Activated T-helper 9 cell treated with anti-CD3 and anti-CD28 coated beads, Interleukin-2, amount 50 U/mL, for 16 hours (primary cell): ENCODE measurements around the gene MAGI2.

ENCODE experiments used
- DNase-seq: peaks from one replicate; pipeline ENCODE4 v3.0.0-alpha.2; 2020; ENCODE audit warnings: low read depth

The MAGI2 gene

GRCh38 chr7:79301419-79301818, 152.0 kb downstream of the MAGI2 start:
- no peak for DNase-seq

GRCh38 chr7:79300573-79300972, 152.9 kb downstream of the MAGI2 start:
- no peak for DNase-seq

GRCh38 chr7:79298145-79298760, 155.2 kb downstream of the MAGI2 start:
- no peak for DNase-seq

DNA sequence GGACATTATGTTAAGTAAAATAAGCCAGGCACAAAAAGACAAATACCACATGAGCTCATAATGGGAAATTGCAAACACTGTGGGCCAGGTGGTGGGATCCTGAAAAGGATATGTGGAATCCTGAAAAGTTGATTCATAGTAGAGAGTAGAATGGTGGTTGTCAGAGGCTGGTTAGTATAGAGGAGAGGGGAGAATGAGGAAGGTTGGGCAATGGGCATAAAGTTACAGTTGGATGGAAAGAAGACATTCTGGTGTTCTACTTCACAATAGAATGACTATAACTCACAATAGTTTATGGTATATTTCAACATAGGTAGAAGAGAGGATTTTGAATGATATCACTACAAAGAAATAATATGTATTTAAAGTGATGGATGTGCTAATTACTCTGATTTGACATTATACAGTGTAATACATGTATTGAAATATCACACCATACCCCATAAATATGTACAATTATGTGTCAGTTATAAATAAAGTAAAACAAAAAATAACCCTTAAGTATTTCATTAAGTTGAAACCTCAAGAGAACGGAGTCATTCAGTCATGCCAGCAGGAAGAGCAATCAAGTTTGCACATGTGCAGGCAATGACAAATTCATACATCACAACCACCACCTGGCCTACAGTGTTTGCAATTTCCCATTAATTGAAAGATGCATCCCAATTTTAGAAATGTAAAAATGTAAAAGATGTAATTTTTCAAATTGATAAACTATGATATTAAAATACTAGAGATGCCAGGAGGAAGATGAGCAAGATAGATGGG, 156.7 kb downstream of the MAGI2 start:
- no peak for DNase-seq

DNA sequence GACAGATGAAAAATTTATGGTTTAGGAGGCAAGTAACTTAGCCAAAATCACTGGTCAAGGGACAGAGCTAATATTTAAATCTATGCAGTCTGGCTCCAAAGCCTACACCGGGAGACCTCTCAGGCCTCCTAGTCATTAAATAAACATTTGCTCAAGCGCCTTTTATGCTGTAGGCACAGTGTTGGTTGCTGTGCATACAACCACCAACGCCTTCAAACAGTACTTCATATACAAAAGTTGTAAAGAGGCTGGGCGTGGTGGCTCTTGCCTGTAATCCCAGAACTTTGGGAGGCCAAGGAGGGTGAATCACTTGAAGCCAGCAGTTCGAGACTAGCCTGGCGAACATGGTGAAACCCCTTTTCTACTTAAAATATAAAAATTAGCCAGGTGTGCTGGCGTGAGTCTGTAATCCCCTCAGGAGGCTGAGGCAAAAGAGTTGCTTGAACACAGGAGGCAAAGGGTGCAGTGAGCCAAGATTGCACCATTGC, 159.8 kb downstream of the MAGI2 start:
- DNase-seq: no peak

- DNase-seq: no peak
Measured at GRCh38 chr7:79292834-79293233, 160.6 kb downstream of the MAGI2 start.

DNA sequence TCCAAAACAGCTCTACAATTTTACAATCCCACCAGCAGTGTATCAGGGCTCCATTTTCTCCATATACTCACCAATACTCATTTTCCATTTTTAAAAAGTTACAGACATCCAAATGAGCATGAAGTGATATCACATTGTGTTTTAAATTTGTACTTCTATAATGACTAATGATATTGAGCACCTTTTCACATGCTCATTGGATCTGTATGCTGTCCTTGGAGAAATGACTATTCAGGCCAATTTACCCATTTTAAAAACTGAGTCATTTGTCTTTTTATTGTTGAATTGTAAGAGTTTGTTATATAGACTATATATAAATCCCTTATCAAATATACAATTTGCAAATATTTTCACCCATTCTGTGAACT, 162.0 kb downstream of the MAGI2 start:
- DNase-seq: no peak

- DNase-seq: no peak
Measured at GRCh38 chr7:79290841-79291497, 162.5 kb downstream of the MAGI2 start.

DNA sequence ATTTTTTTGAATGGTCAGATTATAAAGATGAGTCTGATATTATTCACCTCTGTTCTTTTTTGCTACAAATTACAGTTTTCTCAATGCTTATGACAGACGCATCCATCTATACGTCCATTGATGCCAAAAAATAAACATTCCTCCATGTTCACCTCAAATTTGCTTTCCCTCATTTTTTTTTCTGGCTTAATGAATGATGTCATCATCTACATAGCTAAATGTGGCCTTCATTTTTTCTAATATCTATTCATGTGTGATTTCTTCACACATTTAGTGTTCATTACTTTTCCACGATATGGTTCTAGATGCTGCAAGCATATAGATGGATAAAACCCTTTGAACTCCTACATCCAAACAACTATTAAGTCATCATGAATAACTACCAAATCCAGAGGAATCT, 163.1 kb downstream of the MAGI2 start:
- no peak for DNase-seq

DNA sequence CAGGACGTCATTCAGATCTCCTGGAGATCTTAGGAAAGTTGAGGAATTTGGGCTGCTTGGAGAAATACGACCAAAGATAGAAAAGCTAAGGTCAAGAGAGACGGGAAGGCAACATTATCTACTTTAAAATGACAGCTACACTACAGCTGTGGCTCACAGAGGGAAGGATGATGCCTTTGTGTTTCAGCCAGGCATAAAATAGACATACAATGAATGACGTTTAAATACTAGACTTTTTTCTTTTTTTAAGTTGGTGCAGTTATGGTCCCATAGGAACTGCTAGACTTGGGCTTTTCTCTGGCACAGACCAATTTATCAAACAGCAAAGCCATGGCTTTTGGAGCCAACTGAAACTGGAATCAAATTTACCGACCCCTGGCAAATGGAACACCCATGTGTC, 164.8 kb downstream of the MAGI2 start:
- DNase-seq: no peak

DNA sequence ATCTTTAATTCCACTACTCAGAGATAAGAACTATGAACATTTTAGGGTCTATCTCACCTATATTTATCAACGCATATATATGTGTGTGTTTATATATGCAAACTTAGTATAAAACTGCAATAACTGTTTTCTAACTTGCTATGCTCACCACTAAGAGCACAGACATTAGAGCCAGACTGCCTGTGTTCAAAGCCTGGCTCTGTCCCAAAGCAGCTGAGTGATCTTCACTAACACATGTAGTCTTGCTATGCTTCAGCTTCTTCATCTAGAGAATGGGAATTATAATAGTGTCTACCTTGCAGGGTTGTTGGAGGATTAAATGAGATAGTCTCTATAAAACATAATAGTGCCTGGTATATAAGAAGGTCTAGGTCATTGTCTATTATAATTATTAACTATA, 165.5 kb downstream of the MAGI2 start:
- no peak for DNase-seq

GRCh38 chr7:79286181-79286580, 167.3 kb downstream of the MAGI2 start:
- DNase-seq: no peak

- DNase-seq: no peak
Measured at GRCh38 chr7:79285756-79286155, 167.7 kb downstream of the MAGI2 start.

- no peak for DNase-seq
Measured at GRCh38 chr7:79284211-79284610, 169.3 kb downstream of the MAGI2 start.

DNA sequence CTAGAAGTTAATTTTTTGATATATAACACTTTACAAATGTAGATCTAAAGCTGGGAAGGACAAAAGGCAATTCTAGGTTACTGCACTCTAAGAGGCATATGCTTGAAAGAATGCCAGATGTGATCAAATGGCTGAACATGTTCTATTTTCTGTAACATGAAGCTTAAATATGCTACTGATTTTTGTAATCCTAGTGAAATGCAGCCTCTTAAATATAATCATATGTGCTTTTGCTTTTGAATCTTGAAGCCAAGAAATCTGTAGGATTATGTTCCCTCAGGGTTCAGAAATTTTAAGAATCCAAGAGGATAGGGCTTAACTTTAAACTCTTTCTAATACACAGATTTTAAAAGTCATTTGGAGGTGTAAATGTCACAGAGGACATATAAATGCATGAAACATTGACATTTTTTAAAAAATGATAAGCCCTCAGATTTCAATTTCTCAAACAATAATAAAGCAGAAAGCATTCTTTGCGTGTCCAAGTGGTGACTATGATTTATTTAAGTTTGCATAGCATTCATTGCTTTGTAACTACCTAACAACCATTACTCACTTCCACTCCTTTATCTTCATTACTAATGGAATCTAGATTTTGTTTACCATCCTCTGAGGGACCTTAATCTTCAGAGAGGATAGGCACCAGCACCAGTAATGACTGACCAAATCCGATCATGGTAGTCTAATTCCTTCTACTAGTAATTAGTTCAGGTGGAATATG, 170.4 kb downstream of the MAGI2 start:
- no peak for DNase-seq

DNA sequence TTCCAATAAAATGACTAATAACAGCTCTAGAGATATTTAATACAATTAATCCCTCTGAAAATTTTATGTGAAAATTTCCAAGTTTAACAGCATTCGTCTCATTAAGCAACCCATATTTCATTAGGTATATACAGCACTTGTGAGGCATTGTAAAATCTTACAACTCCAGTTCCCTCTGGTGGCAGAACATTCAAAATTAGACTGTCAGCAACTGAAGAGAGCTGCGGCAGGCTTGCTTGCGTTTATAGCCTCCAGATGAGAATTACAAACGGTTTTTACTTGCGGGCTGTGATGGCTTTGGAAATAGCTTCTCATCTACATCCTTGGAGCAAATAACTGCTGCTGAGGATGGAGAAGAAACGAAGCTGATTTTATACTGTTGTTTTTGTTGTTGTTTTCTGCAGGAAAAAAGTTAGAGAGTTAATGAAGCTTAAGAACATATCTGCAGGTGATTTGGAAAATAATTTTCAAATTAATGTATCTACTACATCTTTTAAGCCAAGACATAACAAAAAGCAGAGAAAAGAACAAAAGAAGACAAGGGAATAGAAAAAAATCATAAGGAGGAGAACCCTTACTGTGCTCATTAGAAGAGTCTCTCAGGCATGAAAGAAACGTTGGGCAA, 171.3 kb downstream of the MAGI2 start:
- no peak for DNase-seq

DNA sequence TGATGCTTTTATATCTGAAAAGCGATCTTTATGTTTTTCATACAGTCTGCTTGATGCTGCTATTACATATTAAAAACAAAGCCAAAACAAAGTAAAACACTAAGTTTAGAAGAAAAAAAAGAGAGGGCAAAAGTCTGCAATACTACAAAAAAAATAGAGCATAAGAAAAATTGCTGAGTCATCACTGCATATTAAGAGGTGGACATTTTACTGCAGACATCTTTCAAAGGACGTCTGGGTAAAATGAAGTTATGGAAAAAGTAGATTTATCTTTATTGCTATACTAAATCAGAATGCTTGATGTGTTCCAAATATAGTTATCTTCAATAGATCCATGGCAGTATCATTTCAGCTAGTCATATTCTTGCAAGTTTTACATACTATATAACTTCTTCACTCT, 172.0 kb downstream of the MAGI2 start:
- no peak for DNase-seq

GRCh38 chr7:79272938-79273337, 180.5 kb downstream of the MAGI2 start:
- DNase-seq: no peak

DNA sequence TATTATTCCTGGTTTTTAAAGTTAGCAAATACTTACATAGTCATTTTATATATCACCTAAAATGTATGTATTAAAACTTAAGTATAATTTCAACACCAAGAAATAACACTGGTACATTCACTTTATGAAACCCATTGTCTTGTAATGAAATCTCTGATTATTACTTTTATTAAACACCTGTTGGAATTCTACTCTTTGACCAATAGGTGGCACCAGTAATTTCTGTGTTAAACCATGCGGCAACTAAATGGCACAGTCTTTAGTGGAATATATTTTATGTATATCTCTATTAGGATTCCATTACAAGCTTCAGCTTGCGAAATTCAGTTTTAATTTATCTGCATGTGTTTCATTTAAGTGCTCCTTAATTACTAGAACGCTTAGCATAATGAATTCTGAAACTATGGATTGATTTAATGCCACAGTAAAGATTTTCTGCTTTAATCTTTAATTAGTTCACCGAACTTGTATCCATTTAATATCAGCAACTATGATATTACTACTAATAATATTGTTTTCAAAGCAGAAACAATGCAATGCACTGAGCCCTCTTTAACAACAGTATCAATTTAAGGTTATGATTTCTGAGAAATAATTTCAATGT, 181.3 kb downstream of the MAGI2 start:
- DNase-seq: no peak

GRCh38 chr7:79268730-79269129, 184.7 kb downstream of the MAGI2 start:
- no peak for DNase-seq

DNA sequence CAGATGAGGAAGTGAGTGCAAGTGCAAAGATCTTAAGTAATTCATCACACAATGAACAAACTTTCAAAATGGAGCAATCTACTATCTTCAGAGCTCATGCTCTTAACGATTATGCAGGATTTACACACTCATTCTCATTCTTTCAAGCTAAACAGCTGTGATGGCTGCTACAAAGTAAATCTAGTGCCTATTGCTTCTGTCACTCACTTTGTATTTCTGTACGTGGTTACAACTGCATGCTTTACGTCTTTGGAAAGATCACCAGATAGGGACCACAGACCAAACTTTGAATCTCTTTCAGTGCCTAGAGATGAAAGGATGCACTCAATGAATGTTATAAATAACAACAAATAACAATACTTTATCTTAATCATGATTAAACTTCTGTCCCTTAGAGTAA, 194.6 kb downstream of the MAGI2 start:
- DNase-seq: no peak

GRCh38 chr7:79257959-79258358, 195.5 kb downstream of the MAGI2 start:
- DNase-seq: no peak
